Astrocyte (in vitro differentiated cells and primary cell): ENCODE results near the gene ZNF776.

Experiments used
- EZH2 ChIP-seq: IDR thresholded peaks from 2 replicates; pipeline ENCODE4 v1.6.1; 2012; ENCODE audit warnings: mild to moderate bottlenecking, low read length, inconsistent platforms; ENCODE audit not compliant: insufficient read depth
- TF ChIP-seq, protein P1 (sequence below): IDR thresholded peaks from 2 replicates; pipeline ENCODE4 v1.5.1; 2011; ENCODE audit warnings: low read depth, mild to moderate bottlenecking, inconsistent platforms, low read length, moderate library complexity; ENCODE audit not compliant: insufficient read depth

DNA sequence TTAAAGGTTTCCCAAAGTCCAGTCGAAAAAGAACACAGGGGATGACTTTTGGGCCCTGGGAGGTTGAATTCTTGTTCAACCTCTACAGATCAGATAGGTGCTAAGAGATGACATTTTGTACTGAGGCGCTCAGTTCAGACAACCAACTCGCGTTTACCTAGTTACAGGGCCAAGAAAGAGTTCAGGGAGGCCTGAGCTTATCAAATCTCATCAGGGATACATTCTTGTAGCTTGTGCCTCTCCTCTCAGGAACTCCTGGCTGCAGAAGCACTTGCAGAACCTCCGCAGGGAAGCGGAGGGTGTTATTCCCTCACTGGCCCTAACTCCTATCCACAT, 825 bp downstream of the ZNF776 start:
- TF ChIP-seq, protein P1, sequence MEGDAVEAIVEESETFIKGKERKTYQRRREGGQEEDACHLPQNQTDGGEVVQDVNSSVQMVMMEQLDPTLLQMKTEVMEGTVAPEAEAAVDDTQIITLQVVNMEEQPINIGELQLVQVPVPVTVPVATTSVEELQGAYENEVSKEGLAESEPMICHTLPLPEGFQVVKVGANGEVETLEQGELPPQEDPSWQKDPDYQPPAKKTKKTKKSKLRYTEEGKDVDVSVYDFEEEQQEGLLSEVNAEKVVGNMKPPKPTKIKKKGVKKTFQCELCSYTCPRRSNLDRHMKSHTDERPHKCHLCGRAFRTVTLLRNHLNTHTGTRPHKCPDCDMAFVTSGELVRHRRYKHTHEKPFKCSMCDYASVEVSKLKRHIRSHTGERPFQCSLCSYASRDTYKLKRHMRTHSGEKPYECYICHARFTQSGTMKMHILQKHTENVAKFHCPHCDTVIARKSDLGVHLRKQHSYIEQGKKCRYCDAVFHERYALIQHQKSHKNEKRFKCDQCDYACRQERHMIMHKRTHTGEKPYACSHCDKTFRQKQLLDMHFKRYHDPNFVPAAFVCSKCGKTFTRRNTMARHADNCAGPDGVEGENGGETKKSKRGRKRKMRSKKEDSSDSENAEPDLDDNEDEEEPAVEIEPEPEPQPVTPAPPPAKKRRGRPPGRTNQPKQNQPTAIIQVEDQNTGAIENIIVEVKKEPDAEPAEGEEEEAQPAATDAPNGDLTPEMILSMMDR: no peak
- no peak for TF ChIP-seq EZH2
